ENCODE data around the gene CNKSR2. TPM values are rescaled to one million over a fixed set of nuclear protein-coding genes. Genes with fewer than 3 reads are reported as not detected.

CNKSR2 gene
- total RNA-seq, 1 experiment from 2014 or later = not detected

DNA sequence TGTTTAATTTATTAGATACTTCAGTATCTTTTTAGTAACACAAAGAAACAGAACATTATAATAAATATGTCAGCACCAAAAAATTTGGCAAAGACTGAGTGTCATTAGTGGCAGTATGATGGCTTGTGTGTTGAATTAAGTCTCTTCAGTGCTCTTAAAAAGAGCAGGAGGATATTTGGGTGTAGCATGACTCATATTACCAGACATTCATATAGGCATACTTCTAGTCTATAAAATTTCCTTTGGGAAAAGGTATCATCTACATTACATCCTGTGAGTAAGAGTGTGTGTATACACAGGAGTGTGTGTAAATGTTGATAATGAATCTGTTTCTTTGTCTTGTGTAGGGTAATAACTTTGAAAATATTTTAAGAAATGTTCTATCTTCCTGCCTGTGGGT is 135.7 kb downstream of the CNKSR2 start:
- Histone ChIP-seq H3K4me3 (replicated peaks in 1 of 2; ENCODE audit: low read depth in 1 of 2, low read length in 2 of 2) (no peak overlapping the region), H3K79me2 (ENCODE audit: insufficient read depth, low read length) (no peaks in the 10 kb centered on the region), H3K9ac (ENCODE audit: low read length) (no peak overlapping the region), H3K4me1 (ENCODE audit: control insufficient read depth in 1 of 2, insufficient read depth in 2 of 2, low read length in 2 of 2) (no peaks in the 10 kb centered on the region), H2AFZ (ENCODE audit: low read depth, low read length, poor library complexity, severe bottlenecking) (no peak overlapping the region), H3K27ac (ENCODE audit: low read depth, low read length) (no peak overlapping the region), H3K9me2 (ENCODE audit: insufficient read depth) (no peaks in the 10 kb centered on the region), H3K36me3 (ENCODE audit: control insufficient read depth in 1 of 2, insufficient read depth in 2 of 2, low read length in 2 of 2) (no peaks in the 10 kb centered on the region), H3K9me3 (ENCODE audit: control insufficient read depth in 1 of 2, insufficient read depth in 1 of 2, low read depth in 1 of 2, low read length in 2 of 2) (no peaks in the 10 kb centered on the region), H3K4me2 (ENCODE audit: low read length) (no peak overlapping the region), H3K27me3 (ENCODE audit: insufficient read depth, low read length) (no peaks in the 10 kb centered on the region), H4K20me1 (ENCODE audit: insufficient read depth) (no peaks in the 10 kb centered on the region)
- ATAC-seq (no peak), DNase-seq (ENCODE audit: low read depth, low spot score) (no peak)
- intact Hi-C loops (cut with micrococcal nuclease) = no loop called here
- CTCF ChIA-PET = no interaction called here
- POLR2A ChIA-PET = no interaction called here
- RAD21 ChIA-PET (ENCODE audit: low non-redundant PET in 1 of 2, low total read pairs in 2 of 2, uncharacterized antibody in 2 of 2, unreplicated experiment in 2 of 2) = no interaction called here
- TF ChIP-seq, protein P1, sequence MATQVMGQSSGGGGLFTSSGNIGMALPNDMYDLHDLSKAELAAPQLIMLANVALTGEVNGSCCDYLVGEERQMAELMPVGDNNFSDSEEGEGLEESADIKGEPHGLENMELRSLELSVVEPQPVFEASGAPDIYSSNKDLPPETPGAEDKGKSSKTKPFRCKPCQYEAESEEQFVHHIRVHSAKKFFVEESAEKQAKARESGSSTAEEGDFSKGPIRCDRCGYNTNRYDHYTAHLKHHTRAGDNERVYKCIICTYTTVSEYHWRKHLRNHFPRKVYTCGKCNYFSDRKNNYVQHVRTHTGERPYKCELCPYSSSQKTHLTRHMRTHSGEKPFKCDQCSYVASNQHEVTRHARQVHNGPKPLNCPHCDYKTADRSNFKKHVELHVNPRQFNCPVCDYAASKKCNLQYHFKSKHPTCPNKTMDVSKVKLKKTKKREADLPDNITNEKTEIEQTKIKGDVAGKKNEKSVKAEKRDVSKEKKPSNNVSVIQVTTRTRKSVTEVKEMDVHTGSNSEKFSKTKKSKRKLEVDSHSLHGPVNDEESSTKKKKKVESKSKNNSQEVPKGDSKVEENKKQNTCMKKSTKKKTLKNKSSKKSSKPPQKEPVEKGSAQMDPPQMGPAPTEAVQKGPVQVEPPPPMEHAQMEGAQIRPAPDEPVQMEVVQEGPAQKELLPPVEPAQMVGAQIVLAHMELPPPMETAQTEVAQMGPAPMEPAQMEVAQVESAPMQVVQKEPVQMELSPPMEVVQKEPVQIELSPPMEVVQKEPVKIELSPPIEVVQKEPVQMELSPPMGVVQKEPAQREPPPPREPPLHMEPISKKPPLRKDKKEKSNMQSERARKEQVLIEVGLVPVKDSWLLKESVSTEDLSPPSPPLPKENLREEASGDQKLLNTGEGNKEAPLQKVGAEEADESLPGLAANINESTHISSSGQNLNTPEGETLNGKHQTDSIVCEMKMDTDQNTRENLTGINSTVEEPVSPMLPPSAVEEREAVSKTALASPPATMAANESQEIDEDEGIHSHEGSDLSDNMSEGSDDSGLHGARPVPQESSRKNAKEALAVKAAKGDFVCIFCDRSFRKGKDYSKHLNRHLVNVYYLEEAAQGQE (IDR thresholded peaks at IDR 0.05; ENCODE audit: low read depth) = no peak
- BruUV-seq (replicated peaks) = no TSS peak

DNA sequence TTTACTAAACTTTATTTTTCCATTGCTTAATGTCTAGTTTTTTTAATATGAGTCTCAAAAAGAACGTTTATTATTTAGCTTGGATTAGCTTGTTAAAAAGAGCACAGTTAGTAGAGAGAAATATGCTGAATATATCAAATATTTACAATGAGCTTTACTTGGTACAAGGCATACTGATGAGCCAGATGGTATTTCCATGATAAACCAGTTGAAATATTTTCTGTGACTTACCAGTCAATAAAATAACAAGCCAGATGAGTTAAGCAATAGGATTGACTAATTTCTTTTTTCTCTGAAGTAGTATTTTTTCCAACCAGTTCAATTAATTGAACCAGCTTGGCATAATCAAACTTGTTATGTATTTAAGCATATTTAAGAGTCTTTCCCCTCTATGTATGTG is 149.8 kb downstream of the CNKSR2 start:
- RAD21 ChIA-PET (ENCODE audit: low non-redundant PET in 1 of 2, low total read pairs in 2 of 2, uncharacterized antibody in 2 of 2, unreplicated experiment in 2 of 2) = no interaction called here
- H3K4me3 ChIP-seq (replicated peaks in 1 of 2; ENCODE audit: low read depth in 1 of 2, low read length in 2 of 2) = no peak overlapping the region
- DNase-seq (ENCODE audit: low read depth, low spot score) (no peak), ATAC-seq (no peak)
- H3K27ac ChIP-seq (ENCODE audit: low read depth, low read length) = no peak overlapping the region
- no peak overlapping the region for H3K9ac ChIP-seq (ENCODE audit: low read length)
- H4K20me1 ChIP-seq (ENCODE audit: insufficient read depth) = no peaks in the 10 kb centered on the region
- CTCF ChIA-PET = no interaction called here
- H3K4me2 ChIP-seq (ENCODE audit: low read length) = no peak overlapping the region
- no peaks in the 10 kb centered on the region for H3K9me3 ChIP-seq (ENCODE audit: control insufficient read depth in 1 of 2, insufficient read depth in 1 of 2, low read depth in 1 of 2, low read length in 2 of 2)
- POLR2A ChIA-PET = no interaction called here
- TF ChIP-seq TCF7L2 (IDR thresholded peaks at IDR 0.05; ENCODE audit: borderline replicate concordance, extremely low read depth, insufficient read depth, insufficient read length) (no peak), CEBPB (IDR thresholded peaks at IDR 0.05; ENCODE audit: low read depth) (no peak), EZH2 (IDR thresholded peaks at IDR 0.05) (no peak)
- TF ChIP-seq, protein P2, sequence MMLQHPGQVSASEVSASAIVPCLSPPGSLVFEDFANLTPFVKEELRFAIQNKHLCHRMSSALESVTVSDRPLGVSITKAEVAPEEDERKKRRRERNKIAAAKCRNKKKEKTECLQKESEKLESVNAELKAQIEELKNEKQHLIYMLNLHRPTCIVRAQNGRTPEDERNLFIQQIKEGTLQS (IDR thresholded peaks at IDR 0.05) = no peak
- H2AFZ ChIP-seq (ENCODE audit: low read depth, low read length, poor library complexity, severe bottlenecking) = no peak overlapping the region
- H3K36me3 ChIP-seq (ENCODE audit: control insufficient read depth in 1 of 2, insufficient read depth in 2 of 2, low read length in 2 of 2) = no peaks in the 10 kb centered on the region
- H3K9me2 ChIP-seq (ENCODE audit: insufficient read depth) = no peaks in the 10 kb centered on the region
- no TSS peak for BruUV-seq (replicated peaks)
- intact Hi-C loops (cut with micrococcal nuclease) = no loop called here
- no peaks in the 10 kb centered on the region for H3K27me3 ChIP-seq (ENCODE audit: insufficient read depth, low read length)
- H3K79me2 ChIP-seq (ENCODE audit: insufficient read depth, low read length) = no peaks in the 10 kb centered on the region
- no peaks in the 10 kb centered on the region for H3K4me1 ChIP-seq (ENCODE audit: control insufficient read depth in 1 of 2, insufficient read depth in 2 of 2, low read length in 2 of 2)

Measured in HCT116 (cell line).